ENCODE data around the gene CTCF.

The CTCF gene

GRCh38 chr16:67562918-67563707 is 787 bp downstream of the CTCF start:
- peaks cover 33 to 34% of the 10 kb centered on the region in 2 donors for H3K4me1 Mint-ChIP-seq (ENCODE audit: low read depth in 2 of 2)

GRCh38 chr16:67563708-67564468 is 1.6 kb downstream of the CTCF start:
- Mint-ChIP-seq H3K4me1 (ENCODE audit: low read depth in 2 of 2) (peaks cover 38 to 41% of the 10 kb centered on the region in 2 donors), H3K4me3 (peak overlapping the region; percentile 86 to 87), H3K9me3 (no peaks in the 10 kb centered on the region), H3K27me3 (no peaks in the 10 kb centered on the region), H3K36me3 (ENCODE audit: insufficient read depth) (peaks cover 19% of the 10 kb centered on the region), H3K27ac (peak overlapping the region; percentile 87 to 93)
- ATAC-seq (replicated peaks) (no peak), DNase-seq (peak in 2 of 3 experiments; percentile 35 to 39)

More at GRCh38 chr16:67562918-67563707, 787 bp downstream of the CTCF start:
- H3K9me3 Mint-ChIP-seq: no peaks in the 10 kb centered on the region
- peak; percentile 26 for ATAC-seq (replicated peaks)
- peak; percentile 52 to 61 (median 54) for DNase-seq
- peaks cover 19% of the 10 kb centered on the region for H3K36me3 Mint-ChIP-seq (ENCODE audit: insufficient read depth)
- peak overlapping the region; percentile 87 to 93 for H3K27ac Mint-ChIP-seq
- no peaks in the 10 kb centered on the region for H3K27me3 Mint-ChIP-seq
- peak overlapping the region; percentile 86 to 87 for H3K4me3 Mint-ChIP-seq

DNA sequence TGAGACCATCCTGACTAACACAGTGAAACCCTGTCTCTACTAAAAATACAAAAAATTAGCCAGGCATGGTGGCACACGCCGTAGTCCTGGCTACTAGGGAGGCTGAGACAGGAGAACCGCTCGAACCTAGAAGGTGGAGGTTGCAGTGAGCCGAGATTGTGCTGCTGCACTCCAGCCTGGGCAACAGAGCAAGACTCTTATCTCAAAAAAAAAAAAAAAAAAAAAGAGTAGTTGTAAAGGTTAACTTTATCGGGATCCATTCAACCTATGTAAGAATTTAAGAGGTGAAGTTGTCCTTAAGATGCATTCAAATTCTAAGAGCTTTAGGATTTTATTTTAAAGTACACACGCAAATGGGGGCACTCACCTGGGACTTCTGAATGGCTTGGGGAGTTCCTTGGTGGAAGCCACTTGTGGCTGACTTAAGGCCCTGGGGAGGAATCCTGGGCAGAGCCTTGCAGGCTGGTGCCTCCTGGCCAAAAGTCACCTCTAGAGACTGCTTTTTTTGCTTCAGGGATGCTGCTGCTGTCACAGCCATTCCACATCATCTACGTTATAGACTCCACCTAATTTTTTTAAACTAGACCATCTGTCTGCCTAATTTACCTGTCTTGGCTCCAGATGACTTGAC is 3.3 kb downstream of the CTCF start:
- no peaks in the 10 kb centered on the region for H3K9me3 Mint-ChIP-seq
- DNase-seq: no peak
- no peaks in the 10 kb centered on the region for H3K27me3 Mint-ChIP-seq
- peaks cover 16% of the 10 kb centered on the region for H3K36me3 Mint-ChIP-seq (ENCODE audit: insufficient read depth)
- peaks cover 45 to 47% of the 10 kb centered on the region in 2 donors for H3K4me1 Mint-ChIP-seq (ENCODE audit: low read depth in 2 of 2)
- peak overlapping the region in 1 of 2 donors; percentile 10 for H3K4me3 Mint-ChIP-seq
- no peak for ATAC-seq (replicated peaks)
- H3K27ac Mint-ChIP-seq: peak overlapping the region in 1 of 2 donors; percentile 41

- DNase-seq (no peak), ATAC-seq (replicated peaks) (no peak)
- H3K27ac Mint-ChIP-seq: no peak overlapping the region
- no peaks in the 10 kb centered on the region for H3K27me3 Mint-ChIP-seq
- peaks cover 25 to 26% of the 10 kb centered on the region in 2 donors for H3K4me1 Mint-ChIP-seq (ENCODE audit: low read depth in 2 of 2)
- H3K36me3 Mint-ChIP-seq (ENCODE audit: insufficient read depth): peaks cover 26% of the 10 kb centered on the region
- H3K4me3 Mint-ChIP-seq: no peak overlapping the region
- H3K9me3 Mint-ChIP-seq: no peaks in the 10 kb centered on the region
These were observed 9.1 kb downstream of the CTCF start for GRCh38 chr16:67571464-67571863.

DNA sequence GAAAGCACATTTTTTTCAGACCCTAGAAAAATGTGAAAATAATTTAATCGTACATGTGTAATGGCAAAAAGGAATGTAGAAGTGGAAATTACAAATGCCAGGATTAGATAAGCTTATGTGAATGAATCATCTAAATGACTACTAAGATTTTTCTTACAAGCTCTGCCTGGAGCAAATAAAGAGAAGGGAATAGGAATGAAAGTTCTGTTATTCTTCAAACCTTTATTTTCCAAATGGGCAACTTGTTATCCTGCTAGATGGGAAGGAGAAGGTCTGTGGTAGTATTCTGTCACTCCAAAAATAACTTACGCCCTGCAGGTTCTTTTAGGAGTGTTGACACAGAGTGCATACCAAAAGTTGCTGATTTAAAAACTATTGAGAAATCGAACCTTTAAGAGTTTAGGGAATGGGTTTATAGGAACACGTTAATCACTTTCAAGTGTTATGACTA is 9.7 kb downstream of the CTCF start:
- no peaks in the 10 kb centered on the region for H3K27me3 Mint-ChIP-seq
- DNase-seq (no peak), ATAC-seq (replicated peaks) (no peak)
- no peak overlapping the region for H3K27ac Mint-ChIP-seq
- H3K9me3 Mint-ChIP-seq: no peaks in the 10 kb centered on the region
- H3K36me3 Mint-ChIP-seq (ENCODE audit: insufficient read depth): peaks cover 31% of the 10 kb centered on the region
- H3K4me1 Mint-ChIP-seq (ENCODE audit: low read depth in 2 of 2): peaks cover 23 to 26% of the 10 kb centered on the region in 2 donors
- no peak overlapping the region for H3K4me3 Mint-ChIP-seq

GRCh38 chr16:67579686-67580085 is 17.4 kb downstream of the CTCF start:
- Mint-ChIP-seq H3K36me3 (ENCODE audit: insufficient read depth) (peaks cover 37% of the 10 kb centered on the region), H3K27me3 (no peaks in the 10 kb centered on the region), H3K27ac (peak overlapping the region in 1 of 2 donors; percentile 72), H3K9me3 (no peaks in the 10 kb centered on the region), H3K4me3 (no peak overlapping the region), H3K4me1 (ENCODE audit: low read depth in 2 of 2) (peaks cover 15 to 18% of the 10 kb centered on the region in 2 donors)
- ATAC-seq (replicated peaks): no peak
- no peak for DNase-seq

DNA sequence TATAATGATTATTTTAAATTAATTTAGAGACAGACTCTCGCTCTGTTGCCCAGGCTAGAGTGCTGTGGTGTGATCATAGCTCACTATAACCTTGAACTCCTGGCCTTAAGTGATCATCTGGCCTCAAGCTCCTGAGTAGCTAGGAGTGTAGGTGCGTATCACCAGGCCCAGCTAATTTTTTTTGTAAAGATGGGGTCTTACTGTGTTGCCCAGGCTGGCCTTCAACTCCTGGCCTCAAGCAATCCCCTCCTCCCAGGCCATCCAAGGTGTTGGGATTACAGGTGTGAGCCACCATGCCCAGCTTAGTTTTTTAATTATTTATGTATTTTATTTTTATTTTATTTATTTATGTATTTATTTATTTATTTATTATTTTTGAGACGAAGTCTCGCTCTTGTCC is 17.9 kb downstream of the CTCF start:
- Mint-ChIP-seq H3K36me3 (ENCODE audit: insufficient read depth) (peaks cover 37% of the 10 kb centered on the region), H3K4me1 (ENCODE audit: low read depth in 2 of 2) (peaks cover 13 to 18% of the 10 kb centered on the region in 2 donors), H3K4me3 (no peak overlapping the region), H3K27ac (peak overlapping the region in 1 of 2 donors; percentile 72), H3K27me3 (no peaks in the 10 kb centered on the region), H3K9me3 (no peaks in the 10 kb centered on the region)
- DNase-seq: no peak
- ATAC-seq (replicated peaks): no peak

- Mint-ChIP-seq H3K27ac (peak overlapping the region in 1 of 2 donors; percentile 44), H3K4me1 (ENCODE audit: low read depth in 2 of 2) (peaks cover 16 to 35% of the 10 kb centered on the region in 2 donors), H3K36me3 (ENCODE audit: insufficient read depth) (peaks cover 12% of the 10 kb centered on the region), H3K27me3 (no peaks in the 10 kb centered on the region), H3K4me3 (no peak overlapping the region), H3K9me3 (no peaks in the 10 kb centered on the region)
- DNase-seq: no peak
- no peak for ATAC-seq (replicated peaks)
These were observed 31.0 kb downstream of the CTCF start for GRCh38 chr16:67593288-67593687.

- Mint-ChIP-seq H3K9me3 (no peaks in the 10 kb centered on the region), H3K4me3 (no peak overlapping the region), H3K27ac (peak overlapping the region; percentile 34 to 67), H3K36me3 (ENCODE audit: insufficient read depth) (peaks cover 12% of the 10 kb centered on the region), H3K27me3 (no peaks in the 10 kb centered on the region), H3K4me1 (ENCODE audit: low read depth in 2 of 2) (peaks cover 18 to 36% of the 10 kb centered on the region in 2 donors)
- DNase-seq (no peak), ATAC-seq (replicated peaks) (no peak)
These were observed 31.4 kb downstream of the CTCF start for GRCh38 chr16:67593701-67594100.

GRCh38 chr16:67594256-67594915 is 32.1 kb downstream of the CTCF start:
- peak overlapping the region; percentile 34 to 67 for H3K27ac Mint-ChIP-seq

DNA sequence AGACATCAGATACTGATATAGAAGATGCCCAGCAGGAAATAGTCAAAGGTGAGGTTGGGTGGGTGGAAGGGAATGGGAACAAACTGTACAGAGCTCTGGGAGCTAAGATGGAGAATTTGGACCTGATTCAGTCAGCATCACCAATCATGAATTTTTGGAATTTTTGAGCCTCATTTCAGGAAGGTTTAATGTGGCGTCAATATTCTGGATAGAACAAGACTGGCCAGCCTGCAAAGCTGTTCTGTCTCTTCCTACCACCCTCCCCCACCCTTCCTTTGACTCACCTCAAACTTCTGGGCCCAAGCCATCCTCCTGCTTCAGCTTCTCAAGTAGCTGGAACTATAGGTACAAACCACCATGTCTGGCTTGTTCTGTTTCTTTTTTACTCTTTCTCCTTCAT is 32.6 kb downstream of the CTCF start:
- Mint-ChIP-seq H3K4me3 (no peak overlapping the region), H3K27me3 (no peaks in the 10 kb centered on the region), H3K36me3 (ENCODE audit: insufficient read depth) (peaks cover 12% of the 10 kb centered on the region), H3K4me1 (ENCODE audit: low read depth in 2 of 2) (peaks cover 24 to 44% of the 10 kb centered on the region in 2 donors), H3K27ac (peak overlapping the region; percentile 24 to 34), H3K9me3 (no peaks in the 10 kb centered on the region)
- ATAC-seq (replicated peaks) (no peak), DNase-seq (no peak)

More at GRCh38 chr16:67594256-67594915, 32.1 kb downstream of the CTCF start:
- DNase-seq: no peak
- Mint-ChIP-seq H3K9me3 (no peaks in the 10 kb centered on the region), H3K4me3 (no peak overlapping the region), H3K27me3 (no peaks in the 10 kb centered on the region), H3K4me1 (ENCODE audit: low read depth in 2 of 2) (peaks cover 20 to 40% of the 10 kb centered on the region in 2 donors), H3K36me3 (ENCODE audit: insufficient read depth) (peaks cover 12% of the 10 kb centered on the region)
- ATAC-seq (replicated peaks): no peak

DNA sequence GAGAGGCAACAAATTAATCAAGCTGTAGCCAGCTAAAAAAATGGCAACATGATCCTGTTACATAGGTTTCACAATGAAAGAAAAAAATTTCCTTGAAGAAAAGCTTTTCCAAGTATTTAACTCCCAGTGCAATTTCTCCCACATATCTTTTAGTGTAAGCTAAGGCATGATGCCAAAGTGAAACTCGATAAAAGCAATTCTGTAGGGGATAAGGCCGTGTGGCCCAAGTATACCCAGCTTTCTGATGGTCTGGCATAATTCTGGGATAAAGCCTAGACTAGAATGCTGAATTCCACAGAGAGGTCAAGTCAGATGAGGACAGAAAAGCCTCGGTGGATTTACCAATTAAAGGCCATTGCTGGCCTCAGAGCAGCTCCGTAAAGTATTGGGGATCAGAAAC is 36.2 kb downstream of the CTCF start:
- peaks cover 22% of the 10 kb centered on the region for H3K36me3 Mint-ChIP-seq (ENCODE audit: insufficient read depth)
- no peak overlapping the region for H3K27ac Mint-ChIP-seq
- peaks cover 29 to 59% of the 10 kb centered on the region in 2 donors for H3K4me1 Mint-ChIP-seq (ENCODE audit: low read depth in 2 of 2)
- no peak overlapping the region for H3K4me3 Mint-ChIP-seq
- H3K27me3 Mint-ChIP-seq: no peaks in the 10 kb centered on the region
- DNase-seq (no peak), ATAC-seq (replicated peaks) (no peak)
- no peaks in the 10 kb centered on the region for H3K9me3 Mint-ChIP-seq

DNA sequence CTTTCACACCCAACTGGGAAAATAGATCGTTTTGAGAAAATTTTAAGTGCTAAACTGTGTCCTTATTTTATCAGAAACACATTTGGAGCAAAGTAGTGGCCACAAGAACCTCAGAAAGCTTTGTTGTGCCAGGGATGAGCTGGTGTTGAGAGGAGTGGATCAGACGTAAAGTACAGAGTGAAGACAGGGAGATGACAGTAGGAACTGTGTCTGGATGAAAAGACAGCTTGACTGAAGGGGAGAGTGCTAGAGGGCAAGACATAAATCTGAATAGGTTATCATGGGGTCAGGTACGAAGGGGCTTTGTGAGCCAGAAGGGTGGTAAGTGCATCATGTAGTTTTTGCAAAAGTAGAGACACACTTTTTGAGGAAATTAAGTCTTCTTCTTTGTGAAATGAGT is 43.3 kb downstream of the CTCF start:
- peak overlapping the region; percentile 24 to 46 for H3K27ac Mint-ChIP-seq
- peaks cover 22% of the 10 kb centered on the region for H3K36me3 Mint-ChIP-seq (ENCODE audit: insufficient read depth)
- no peaks in the 10 kb centered on the region for H3K9me3 Mint-ChIP-seq
- peaks cover 19 to 34% of the 10 kb centered on the region in 2 donors for H3K4me1 Mint-ChIP-seq (ENCODE audit: low read depth in 2 of 2)
- no peaks in the 10 kb centered on the region for H3K27me3 Mint-ChIP-seq
- no peak for DNase-seq
- no peak overlapping the region for H3K4me3 Mint-ChIP-seq
- ATAC-seq (replicated peaks): no peak
